GM18858 (cell line): ENCODE data around the gene DPP6.
"Not testable (repeated sequence)": the region's sequence is repeated elsewhere in the genome, so short reads cannot be mapped to it uniquely, and the experiment has no call there.

Experiments
- ATAC-seq: cut with Tn5 transposase; IDR thresholded peaks from one replicate; pipeline ENCODE4 v1.9.1; 2021; ENCODE audit not compliant: unreplicated experiment

Gene DPP6

GRCh38 chr7:154072395-154073181 lies 20.4 kb downstream of the DPP6 start:
- not testable (repeated sequence) for ATAC-seq

DNA sequence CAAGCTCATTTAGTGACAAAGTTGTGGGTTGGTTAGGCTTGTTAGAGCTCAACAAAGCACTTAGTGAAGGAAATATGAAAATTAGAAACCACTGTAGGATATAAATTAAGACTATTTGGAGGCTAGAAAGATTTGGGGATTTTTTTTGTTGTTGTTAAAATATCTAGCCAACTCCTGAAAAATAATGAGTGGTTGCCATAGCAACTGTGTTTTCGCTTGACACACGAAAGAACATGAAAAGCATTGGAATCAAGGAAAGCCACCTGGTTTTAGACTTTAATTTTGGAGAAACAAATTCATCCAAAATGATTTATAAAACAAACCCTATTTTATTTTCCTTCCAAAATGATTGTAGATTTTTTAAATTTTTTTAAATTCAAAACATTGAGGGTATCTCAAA lies 26.3 kb downstream of the DPP6 start:
- not testable (repeated sequence) for ATAC-seq

- ATAC-seq, result not testable (repeated sequence)
These were observed 28.1 kb downstream of the DPP6 start for GRCh38 chr7:154080249-154080648.

DNA sequence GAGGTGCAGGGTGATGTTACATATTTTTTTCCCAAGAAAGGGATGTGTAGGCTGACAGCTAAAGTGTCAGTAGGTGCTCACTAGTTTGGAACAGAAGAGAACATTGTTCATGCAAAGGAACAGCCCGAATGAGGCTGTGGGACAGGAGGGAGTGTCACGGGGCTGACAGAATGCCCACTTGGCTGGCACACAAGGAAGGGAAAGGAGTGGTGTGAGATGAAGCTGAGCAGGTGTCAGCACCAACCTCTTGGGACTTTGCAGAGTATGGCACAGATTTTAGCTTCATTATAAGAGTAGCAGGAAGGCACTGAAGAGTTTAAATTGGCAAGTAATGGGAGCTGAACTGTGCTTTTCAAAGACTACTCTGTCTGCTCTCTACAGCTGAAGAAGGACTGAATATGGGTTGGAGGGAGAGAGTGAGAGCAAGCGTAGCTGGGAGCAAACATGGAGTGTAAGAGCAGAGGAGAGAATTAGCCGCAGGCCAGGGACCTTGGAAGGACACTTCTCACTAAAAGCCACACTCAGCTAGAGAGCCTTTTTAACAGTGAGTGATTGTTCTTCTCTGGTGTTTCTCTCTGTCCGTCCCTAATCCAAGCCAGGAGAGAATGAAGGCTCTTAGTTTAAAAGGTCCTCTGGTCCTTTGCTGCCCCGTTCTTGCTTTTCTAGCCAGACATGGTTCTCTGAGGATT lies 35.0 kb downstream of the DPP6 start:
- not testable (repeated sequence) for ATAC-seq

DNA sequence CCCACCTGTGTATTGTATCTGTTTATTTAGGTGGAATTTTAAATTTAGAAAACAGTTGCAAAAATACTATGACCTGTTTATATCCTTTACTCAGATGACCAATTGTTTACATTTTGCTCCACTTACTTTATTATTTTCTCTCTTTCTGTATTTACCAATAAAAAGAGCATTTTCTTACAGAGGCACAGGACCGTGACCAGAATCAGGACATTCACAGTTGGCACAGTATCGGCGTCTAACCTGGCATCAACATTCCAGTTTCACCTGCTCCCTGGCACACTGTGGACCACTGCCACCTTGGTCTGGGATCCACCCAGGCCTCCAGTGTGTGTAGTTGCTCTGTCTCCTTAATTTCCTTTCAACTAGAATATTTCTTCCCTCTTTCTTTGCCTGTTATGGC lies 39.9 kb downstream of the DPP6 start:
- ATAC-seq, result not testable (repeated sequence)

DNA sequence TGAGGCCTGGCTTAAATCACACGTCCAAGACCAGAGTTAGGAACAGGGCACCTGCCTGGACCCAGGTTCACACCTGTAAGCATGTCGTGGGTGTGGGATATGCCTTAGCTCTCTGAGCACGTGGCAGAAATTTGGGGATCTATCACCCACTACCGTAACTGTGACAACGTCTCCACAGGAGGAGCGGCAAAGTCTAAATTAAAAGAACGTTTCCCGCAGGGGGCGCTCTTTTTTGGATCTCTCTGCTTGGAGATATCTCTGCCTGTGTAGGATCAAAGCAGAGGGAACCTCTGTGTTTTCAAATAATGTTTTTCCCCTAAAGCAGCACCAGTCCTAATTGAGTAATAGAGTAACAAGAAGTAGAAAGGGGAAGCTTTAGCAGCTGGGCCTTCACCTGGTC lies 43.0 kb downstream of the DPP6 start:
- not testable (repeated sequence) for ATAC-seq

DNA sequence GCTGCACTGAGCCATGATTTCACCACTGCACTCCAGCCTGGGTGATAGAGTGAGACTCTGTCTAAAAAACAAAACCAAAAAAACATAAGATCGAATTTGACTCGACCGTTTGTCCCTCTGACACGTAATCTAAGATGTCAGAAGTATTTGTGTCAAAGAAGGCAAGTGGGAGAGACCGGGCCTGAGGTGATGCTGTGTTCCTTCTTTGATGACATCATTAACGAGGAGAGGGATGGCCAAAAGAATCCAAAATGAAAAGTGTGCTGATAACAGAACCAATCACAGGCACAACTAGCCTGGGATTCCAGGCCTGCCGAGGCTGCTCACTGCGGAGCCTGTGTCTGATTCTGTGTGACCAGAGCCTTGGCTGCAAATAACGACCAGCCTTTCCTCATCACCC lies 52.9 kb downstream of the DPP6 start:
- ATAC-seq, result not testable (repeated sequence)

DNA sequence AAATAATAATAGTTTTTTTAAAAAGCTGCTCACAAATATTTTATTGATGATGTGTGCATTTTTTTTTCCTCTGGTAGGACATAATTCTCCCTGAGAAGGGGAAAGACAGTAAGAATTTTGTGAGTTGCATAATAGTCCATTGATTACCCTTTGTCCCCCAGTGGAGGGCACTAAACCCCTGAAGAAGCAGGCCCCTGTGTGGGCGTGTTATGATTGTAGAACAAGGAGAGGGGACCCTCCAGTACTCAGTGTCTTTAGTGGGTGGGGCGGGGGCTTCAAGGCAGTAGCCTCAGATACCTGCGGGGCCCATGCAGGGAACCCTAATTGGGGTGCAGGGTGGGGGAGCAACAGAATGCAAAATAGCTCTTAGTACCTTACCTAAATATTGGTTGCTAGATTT lies 57.4 kb downstream of the DPP6 start:
- ATAC-seq, result not testable (repeated sequence)

DNA sequence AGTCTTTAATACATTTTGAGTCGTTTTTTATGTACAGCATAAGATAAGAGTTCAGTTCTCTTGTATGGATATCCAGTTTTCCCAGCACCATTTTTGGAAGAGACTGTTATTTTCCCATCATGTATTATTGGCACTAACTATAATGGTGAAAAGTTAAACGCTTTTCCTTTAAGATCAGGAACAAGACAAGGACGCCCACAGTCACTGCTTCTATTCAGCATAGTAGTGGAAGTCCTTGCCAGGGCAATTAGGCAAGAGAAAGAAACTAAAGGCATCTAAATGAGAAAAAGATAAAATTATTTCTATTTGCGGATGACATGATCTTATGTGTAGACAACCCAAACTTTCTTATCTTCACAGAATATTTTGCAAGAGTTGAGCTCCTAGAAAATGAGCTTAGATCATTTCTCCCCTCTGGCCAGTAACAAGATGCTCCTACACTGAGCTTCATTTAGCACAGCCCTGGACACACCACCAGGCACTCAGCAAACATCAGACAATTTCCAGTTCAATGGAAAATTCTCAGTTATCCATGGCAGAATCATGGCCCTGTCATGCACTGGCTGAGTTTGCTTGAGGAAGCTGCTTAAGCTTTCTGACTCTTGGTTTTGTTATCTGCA lies 61.6 kb downstream of the DPP6 start:
- not testable (repeated sequence) for ATAC-seq

- ATAC-seq, result not testable (repeated sequence)
These were observed 65.5 kb downstream of the DPP6 start for GRCh38 chr7:154117411-154118390.

GRCh38 chr7:154120825-154121224 lies 68.6 kb downstream of the DPP6 start:
- ATAC-seq, result not testable (repeated sequence)

DNA sequence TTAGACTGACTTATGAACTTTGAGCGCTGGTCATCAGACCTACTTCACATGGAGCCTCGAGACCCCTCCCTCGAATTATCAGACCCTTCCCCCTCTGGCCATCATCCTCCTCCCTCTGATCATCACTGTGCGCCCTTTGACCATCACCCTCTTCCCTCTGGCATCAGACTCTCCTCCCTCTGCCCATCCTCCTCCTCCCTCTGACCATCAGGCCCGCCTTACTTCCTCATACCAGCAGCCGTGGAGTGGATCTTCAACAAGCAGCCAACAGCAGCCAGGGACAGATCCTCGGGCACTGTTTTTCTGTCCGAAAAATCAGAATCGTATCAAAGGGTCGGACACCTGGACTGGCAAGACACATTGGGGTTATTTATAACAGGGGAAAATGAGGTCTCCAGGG lies 70.5 kb downstream of the DPP6 start:
- not testable (repeated sequence) for ATAC-seq

GRCh38 chr7:154123397-154123796 lies 71.2 kb downstream of the DPP6 start:
- ATAC-seq, result not testable (repeated sequence)

GRCh38 chr7:154129142-154129541 lies 76.9 kb downstream of the DPP6 start:
- ATAC-seq, result not testable (repeated sequence)

DNA sequence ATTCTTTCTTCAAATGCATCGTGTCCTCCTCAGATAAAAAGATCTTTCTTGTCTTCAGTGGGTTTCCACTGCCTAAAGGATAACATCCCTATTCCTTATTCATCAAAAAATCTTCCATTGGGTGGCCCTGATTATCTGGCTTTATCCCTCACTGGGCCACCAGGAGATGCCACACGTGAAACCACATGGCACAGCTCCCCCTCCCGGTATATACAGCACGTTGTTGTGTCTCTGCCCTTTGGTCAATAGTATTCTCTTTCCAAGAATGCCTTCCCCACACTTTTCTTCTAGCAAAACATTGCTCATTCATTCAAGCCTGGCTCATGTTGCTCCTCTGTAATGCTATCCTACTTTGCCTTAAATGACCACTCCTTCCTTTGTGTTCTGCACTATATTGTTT lies 80.4 kb downstream of the DPP6 start:
- ATAC-seq, result not testable (repeated sequence)

DNA sequence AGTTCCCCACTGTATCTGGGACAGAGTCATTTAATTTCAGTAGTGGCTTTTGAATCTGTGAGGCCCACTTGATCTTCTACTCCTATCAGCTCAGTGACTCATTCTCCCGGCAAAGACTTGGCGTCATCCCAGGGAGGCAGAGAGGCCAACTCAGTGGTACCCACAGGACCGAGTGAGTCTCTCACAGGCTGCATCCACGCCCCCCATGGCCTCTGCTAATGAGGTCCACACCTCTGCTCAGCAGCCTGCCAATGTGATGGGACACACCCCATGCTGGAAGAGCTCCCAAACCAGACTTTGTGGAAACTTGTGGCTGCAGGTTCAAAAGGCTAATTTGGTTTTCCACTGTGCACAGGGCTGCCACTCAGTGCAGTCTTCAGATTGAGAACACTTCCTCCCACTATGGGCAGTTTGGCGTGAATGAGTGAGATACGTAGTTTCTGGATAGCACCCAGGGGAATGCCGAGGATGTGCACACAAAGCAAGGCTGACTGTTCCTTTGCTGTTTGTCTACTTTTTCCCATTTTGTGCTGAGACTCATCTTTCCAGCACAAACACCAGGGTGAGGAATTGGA lies 81.6 kb downstream of the DPP6 start:
- not testable (repeated sequence) for ATAC-seq

- not testable (repeated sequence) for ATAC-seq
These were observed 82.5 kb downstream of the DPP6 start for GRCh38 chr7:154134698-154135097.

DNA sequence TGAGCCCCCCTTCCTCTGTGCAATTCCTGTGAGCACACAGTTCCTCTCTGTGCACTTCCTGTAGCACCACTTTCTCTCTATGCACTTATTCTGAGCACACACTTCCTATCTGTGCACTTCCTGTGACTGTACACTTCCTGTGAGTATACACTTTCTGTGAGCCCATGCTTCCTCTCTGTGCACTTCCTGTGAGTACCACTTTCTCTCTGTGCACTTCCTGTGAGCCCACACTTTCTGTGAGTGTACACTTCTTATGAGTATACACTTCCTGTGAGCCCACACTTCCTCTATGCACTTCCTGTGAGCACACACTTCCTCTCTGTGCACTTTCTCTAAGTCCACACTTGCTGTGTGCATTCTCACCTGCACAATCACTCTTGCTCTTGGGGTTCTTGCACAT lies 83.4 kb downstream of the DPP6 start:
- not testable (repeated sequence) for ATAC-seq

DNA sequence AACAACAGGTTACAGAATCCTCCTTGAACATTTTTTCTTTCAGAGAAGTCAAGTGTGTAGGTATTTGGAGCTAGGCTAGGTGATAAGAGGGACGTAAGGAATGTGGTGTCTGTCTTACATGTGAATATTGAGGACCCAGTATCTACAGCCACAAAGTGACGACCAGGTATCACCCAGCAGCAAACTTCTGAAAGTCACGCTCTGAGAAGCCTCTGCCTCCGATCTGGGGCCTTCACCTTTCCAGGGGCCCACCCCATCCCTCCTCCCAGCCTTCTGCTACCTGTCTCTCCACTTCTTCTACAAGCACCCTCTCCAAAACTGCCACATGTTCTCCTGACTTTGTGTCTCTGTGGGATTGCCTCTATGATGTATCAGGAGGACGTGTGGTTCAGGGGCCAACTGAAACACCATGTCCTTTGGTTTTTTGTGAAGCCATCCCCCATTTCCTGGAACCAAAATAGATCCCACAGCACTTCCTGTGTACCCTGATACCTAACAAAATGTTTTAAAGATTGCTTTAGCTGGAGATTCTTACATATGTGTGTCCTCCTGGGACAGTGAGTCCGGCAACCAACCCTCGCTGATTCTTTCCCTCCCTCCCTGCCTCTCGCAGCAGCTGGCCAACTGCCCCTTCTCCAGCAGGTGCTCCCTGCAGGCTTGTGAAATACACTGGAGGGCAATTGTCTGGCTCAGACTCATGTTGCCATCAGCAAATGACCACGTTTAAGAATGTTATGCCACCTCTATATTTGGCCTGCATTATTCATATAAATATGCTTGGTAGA lies 93.9 kb downstream of the DPP6 start:
- not testable (repeated sequence) for ATAC-seq

DNA sequence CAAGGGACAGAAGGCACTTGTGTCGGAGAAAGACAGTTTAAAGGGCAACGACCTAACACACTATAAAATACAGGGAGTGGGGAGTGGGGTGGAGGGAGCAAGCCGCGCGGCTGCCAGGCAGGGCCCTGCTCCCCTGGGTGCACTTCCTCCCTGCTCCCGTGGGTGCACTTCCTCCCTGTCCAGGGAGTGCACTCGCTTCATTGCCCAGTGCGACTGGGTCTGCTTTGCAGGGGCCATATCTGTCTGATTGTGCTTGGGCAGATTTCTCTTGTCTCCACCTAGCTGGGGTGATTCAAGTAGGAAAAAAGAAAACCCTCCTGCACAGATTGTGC lies 94.5 kb downstream of the DPP6 start:
- ATAC-seq, result not testable (repeated sequence)
